Stimulated activated CD4-positive, alpha-beta T cell treated with anti-CD3 and anti-CD28 coated beads, Interleukin-4, amount 100 ng/mL, for 48 hours (primary cell): ENCODE data around the gene RGS19.

Source experiments
- DNase-seq, 2 donors: peaks; one replicate each; pipeline ENCODE4 v3.0.0-alpha.2; 2020; ENCODE audit warnings: low read depth in 2 of 2

RGS19 gene

GRCh38 chr20:64049060-64049877 lies 30.0 kb downstream of the RGS19 start, which contains the start of gene SOX18:
TSS of gene SOX18 (minus strand) at chr20:64049639. CDS start at chr20:64049516, 123 bp downstream.
- no peak for DNase-seq

- no peak for DNase-seq
Measured at GRCh38 chr20:64048402-64049044, 30.8 kb downstream of the RGS19 start.

GRCh38 chr20:64047968-64048401 lies 31.3 kb downstream of the RGS19 start:
- DNase-seq: no peak

DNA sequence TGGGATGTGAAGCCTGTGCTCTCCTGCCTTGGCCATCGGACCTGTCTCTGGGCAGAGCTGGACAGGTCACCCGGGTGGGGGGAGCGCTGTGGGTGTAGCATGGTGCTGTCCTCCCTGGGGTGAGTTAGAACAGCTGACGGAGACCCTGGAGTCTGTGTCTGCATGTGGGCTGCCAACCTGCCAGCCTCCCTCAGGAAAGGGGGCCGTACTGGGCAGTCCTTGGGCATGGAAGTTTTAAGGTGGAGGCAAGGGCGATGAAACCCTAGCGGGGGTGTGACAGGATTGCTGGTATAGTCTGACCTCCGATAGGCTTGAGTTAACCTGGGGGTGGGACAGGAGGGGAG lies 32.3 kb downstream of the RGS19 start:
- DNase-seq: no peak

- no peak for DNase-seq
Measured at GRCh38 chr20:64045346-64046011, 33.8 kb downstream of the RGS19 start.

GRCh38 chr20:64044484-64045247 lies 34.7 kb downstream of the RGS19 start:
- no peak for DNase-seq

DNA sequence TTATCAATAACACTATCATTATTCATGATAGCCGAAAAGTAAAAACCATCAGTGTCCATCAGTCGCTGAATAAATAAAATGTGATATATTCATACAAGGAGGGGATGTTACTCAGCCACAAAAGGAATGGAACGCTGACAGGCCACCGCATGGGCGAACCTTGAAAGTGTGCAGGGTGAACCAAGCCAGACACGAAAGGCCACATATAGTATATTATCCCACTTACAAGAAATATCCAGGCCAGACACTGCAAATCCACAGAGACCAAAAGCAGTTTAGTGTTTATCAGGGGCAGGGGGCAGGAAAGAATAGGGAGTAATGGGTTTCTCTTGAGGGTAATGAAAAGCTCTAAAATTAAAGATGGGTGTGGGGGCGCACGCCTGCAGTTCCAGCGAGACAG lies 35.5 kb downstream of the RGS19 start:
- DNase-seq: no peak

GRCh38 chr20:64042054-64042781 lies 37.1 kb downstream of the RGS19 start:
- no peak for DNase-seq

DNA sequence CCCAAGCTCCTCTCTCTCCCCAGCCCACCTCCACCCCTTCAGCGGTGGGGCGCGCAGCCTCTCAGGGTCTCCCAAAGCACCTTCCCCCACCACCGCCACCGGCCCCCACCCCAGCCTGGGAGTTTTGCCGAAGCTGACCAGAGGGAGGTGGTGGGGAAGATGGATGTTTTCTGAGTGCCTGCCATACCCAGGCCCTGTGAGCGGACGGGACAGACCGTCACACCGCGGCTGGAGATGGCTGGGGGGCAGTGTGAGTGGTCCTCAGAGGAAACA lies 37.6 kb downstream of the RGS19 start:
- no peak for DNase-seq

GRCh38 chr20:64041040-64041780 lies 38.1 kb downstream of the RGS19 start:
- no peak for DNase-seq

DNA sequence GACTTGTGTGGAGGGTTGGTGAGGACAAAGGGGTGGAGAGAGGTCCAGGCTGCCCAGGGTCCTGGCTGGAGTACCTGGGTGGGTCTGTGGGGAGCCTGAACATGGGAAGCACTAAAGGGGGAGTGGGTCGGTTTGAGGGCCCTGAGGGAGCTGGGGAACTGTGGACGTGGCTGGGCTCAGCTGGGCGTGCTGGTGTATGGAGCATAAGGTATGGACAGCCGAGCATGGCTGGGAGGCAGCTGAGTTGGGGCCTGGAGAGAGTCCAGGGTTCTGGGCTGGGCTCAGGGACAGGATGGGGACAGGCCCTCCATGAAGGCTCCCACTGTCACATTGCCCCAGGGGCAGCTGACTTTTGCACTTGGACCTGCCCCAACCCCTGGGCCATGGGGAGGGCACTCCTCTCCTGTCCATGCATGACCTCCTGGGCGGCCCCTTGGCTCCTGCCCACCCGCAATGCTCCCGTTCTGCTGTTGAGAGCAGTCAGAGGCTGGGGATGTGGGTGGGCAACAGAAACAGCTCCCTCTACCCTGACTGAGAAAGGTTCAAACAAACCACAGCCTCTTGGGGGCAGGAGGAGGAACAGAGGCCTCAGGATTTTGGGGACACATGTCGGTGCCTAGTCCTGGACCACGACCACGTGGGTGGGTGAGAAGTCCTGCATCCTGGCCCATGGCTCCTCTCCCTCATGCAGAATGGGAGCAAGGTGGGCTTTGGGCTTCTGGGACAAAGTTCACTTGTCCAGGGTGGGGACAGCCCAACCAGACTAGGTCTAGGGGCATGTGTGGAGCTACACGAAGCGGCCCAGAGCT lies 38.9 kb downstream of the RGS19 start:
- no peak for DNase-seq

DNA sequence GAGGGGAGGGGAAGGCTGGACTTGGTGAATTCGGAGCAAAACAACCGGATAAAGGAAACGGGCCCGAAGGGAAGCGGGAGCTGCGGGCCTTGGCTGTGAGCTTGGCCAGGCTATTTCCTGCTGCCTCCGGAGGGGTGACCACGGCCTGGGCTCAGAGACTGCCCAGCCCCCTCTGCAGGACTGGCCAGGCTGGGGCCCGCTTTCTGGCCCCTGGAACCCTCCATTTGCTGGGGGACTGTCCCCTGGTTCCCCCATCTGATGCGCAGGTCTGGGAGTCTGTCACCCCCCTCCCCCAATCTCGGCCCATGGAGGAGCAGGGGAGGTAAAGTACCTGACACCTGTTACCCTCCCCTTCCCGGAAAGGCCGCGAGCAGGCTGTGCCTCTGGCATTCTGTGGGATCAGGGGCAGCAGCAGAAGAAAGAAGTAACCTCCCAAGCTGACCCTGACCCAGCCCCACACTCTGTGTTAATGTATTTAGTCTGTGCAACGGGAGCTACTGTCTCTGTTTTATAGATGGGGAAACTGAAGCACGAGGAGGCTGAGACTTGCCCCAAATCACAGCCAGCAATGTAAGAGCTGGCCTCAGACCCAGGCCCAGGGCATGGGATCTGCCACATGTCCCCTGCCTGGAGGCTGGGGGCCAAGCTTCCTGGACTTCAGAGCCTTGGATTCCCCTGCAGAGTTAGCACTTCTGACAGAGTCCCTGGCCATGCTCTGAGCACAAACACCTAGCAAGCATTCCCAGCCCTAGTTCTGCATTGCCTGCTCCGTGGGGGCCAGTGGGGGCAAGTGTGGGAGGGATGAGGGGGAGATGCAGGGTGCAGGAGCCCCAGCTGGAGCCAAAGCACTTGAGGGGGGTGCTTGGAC lies 39.8 kb downstream of the RGS19 start:
- no peak for DNase-seq

DNA sequence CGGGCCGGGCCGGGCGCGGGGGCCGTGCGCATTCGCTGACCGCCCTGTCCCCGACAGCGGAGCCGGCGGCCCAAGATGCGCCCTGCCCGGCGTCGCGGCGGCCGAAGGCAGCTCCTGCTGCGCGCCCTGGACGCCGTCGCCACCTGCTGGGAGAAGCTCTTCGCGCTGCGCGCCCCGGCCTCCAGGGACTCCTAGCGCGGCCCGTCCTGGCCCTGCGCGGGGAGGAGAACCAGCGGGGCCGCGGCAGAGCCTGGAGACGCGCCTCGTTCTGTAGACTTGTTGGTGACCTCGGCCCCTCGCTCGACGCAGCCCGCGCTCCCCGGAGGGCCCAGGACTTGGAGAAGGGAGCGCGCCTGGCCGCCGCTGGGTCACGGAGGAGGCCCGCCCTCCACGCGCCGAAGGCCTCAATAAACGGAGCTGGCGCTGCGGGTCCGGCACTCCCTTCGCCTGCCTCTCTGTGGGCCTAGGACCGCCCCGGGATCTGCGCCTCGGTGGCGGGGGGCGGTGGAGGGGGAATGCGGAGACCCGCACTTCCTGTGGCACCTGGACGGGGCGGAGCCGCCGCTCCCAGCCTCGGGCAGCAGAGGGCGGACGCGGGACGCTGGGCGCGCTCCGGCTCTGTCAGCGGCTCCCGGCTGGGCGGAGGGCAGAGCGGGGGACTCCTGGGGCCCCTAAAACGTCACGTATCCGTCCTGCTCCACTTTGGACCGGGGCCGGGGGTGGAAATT lies 40.6 kb downstream of the RGS19 start:
- peak; percentile 71 for DNase-seq

GRCh38 chr20:64038224-64038564 lies 41.1 kb downstream of the RGS19 start:
- DNase-seq: no peak

DNA sequence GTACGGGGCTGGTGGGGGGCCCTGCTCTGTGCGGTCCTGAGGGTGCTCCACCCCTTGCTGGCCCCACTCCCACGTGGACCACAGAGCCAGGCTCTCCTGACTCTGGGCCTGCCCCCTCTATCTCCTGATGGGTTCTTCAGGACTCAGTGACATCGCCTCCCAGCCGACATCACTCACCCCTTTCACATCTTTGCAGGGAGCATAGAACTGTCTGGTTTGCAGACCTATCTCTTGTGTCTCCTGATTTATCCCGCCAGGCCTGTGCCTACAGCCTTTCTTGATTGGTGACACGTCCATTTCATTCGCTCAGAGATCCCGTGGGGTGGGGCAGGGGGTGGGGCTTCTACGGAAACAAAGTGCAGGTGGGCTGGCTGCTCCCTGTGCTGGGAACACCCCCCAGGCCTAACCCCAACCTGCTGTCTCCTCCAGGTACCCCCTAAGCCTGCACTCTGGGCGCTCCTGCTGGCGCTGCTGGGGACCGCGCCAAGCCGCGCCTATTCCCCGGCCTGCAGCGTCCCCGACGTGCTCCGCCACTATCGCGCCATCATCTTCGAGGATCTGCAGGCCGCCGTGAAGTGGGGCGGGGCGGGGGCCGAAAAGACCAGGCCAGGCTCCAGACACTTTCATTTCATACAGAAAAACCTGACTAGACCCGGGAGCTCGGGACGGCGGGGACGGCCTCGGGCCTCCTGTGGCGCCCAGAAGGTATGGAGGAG lies 41.7 kb downstream of the RGS19 start:
- no peak for DNase-seq

- DNase-seq: no peak
Measured at GRCh38 chr20:64037199-64037497, 42.2 kb downstream of the RGS19 start.

GRCh38 chr20:64036346-64037198 lies 42.7 kb downstream of the RGS19 start:
- DNase-seq: no peak
